Measurements from ENCODE around the gene RING1. TPM values are rescaled to one million over a fixed set of nuclear protein-coding genes. Genes with fewer than 3 reads are reported as not detected.

RING1 gene
- total RNA-seq, 1 donor from 2014 or later: 30.8 TPM

- DNase-seq (ENCODE audit: low read depth): no peak
- H3K4me3 ChIP-seq (ENCODE audit: insufficient read depth, low read depth, low read length): peak overlapping the region; percentile 98
- peaks cover 28% of the 10 kb centered on the region for H3K36me3 ChIP-seq (ENCODE audit: insufficient read depth, low read length)
- H3K4me1 Mint-ChIP-seq (ENCODE audit: low read depth, unreplicated experiment): peaks cover 56% of the 10 kb centered on the region
- peaks cover 68% of the 10 kb centered on the region for H3K79me2 ChIP-seq (ENCODE audit: insufficient read depth, low read length)
- no peak overlapping the region for H2AFZ ChIP-seq (ENCODE audit: low read depth, low read length)
- peaks cover 5% of the 10 kb centered on the region for H3K9me3 Mint-ChIP-seq (ENCODE audit: unreplicated experiment)
- no peak for FAIRE-seq
- H3K4me1 ChIP-seq (ENCODE audit: insufficient read depth, low read length): peaks cover 57% of the 10 kb centered on the region
- peak overlapping the region; percentile 100 for H3K27ac ChIP-seq (ENCODE audit: low read depth, low read length)
- peak overlapping the region; percentile 99 for H3K27ac Mint-ChIP-seq (ENCODE audit: unreplicated experiment)
- no peaks in the 10 kb centered on the region for H3K27me3 Mint-ChIP-seq (ENCODE audit: low read depth, unreplicated experiment)
- peaks cover 30% of the 10 kb centered on the region for H3K36me3 Mint-ChIP-seq (ENCODE audit: low read depth, unreplicated experiment)
- peak overlapping the region; percentile 100 for H3K9ac ChIP-seq (ENCODE audit: low read length)
- peak overlapping the region; percentile 99 for H3K4me3 Mint-ChIP-seq (ENCODE audit: unreplicated experiment)
- peak overlapping the region; percentile 96 for H3K4me2 ChIP-seq (ENCODE audit: low read length)
- no peaks in the 10 kb centered on the region for H3K27me3 ChIP-seq (ENCODE audit: insufficient read depth, low read length)
- H3K9me3 ChIP-seq (ENCODE audit: insufficient read depth, low read depth, low read length): no peaks in the 10 kb centered on the region
- peaks cover 58% of the 10 kb centered on the region for H4K20me1 ChIP-seq (ENCODE audit: insufficient read depth, low read length)
- TF ChIP-seq CTCF (IDR thresholded peaks at IDR 0.05; ENCODE audit: insufficient read depth, low read depth, low read length) (no peak), EZH2 (IDR thresholded peaks at IDR 0.05; ENCODE audit: insufficient read depth, low read length) (no peak)
Observed at GRCh38 chr6:33201935-33202334, 6.4 kb upstream of the RING1 start.

- H3K9me3 Mint-ChIP-seq (ENCODE audit: unreplicated experiment): peaks cover 5% of the 10 kb centered on the region
- peaks cover 24% of the 10 kb centered on the region for H3K36me3 Mint-ChIP-seq (ENCODE audit: low read depth, unreplicated experiment)
- DNase-seq (ENCODE audit: low read depth) (no peak), FAIRE-seq (no peak)
- H3K27ac Mint-ChIP-seq (ENCODE audit: unreplicated experiment): peak overlapping the region; percentile 22
- Histone ChIP-seq H3K36me3 (ENCODE audit: insufficient read depth, low read length) (peaks cover 25% of the 10 kb centered on the region), H2AFZ (ENCODE audit: low read depth, low read length) (no peak overlapping the region), H4K20me1 (ENCODE audit: insufficient read depth, low read length) (peaks cover 50% of the 10 kb centered on the region), H3K27me3 (ENCODE audit: insufficient read depth, low read length) (no peaks in the 10 kb centered on the region), H3K79me2 (ENCODE audit: insufficient read depth, low read length) (peaks cover 67% of the 10 kb centered on the region), H3K4me3 (ENCODE audit: insufficient read depth, low read depth, low read length) (peak overlapping the region; percentile 98), H3K9me3 (ENCODE audit: insufficient read depth, low read depth, low read length) (no peaks in the 10 kb centered on the region), H3K9ac (ENCODE audit: low read length) (peak overlapping the region; percentile 100), H3K27ac (ENCODE audit: low read depth, low read length) (no peak overlapping the region), H3K4me1 (ENCODE audit: insufficient read depth, low read length) (peaks cover 64% of the 10 kb centered on the region), H3K4me2 (ENCODE audit: low read length) (peak overlapping the region; percentile 96)
- peak overlapping the region; percentile 99 for H3K4me3 Mint-ChIP-seq (ENCODE audit: unreplicated experiment)
- peaks cover 48% of the 10 kb centered on the region for H3K4me1 Mint-ChIP-seq (ENCODE audit: low read depth, unreplicated experiment)
- no peaks in the 10 kb centered on the region for H3K27me3 Mint-ChIP-seq (ENCODE audit: low read depth, unreplicated experiment)
- TF ChIP-seq CTCF (IDR thresholded peaks at IDR 0.05; ENCODE audit: insufficient read depth, low read depth, low read length): no peak
Observed at GRCh38 chr6:33202799-33203198, 5.5 kb upstream of the RING1 start.

- H3K9ac ChIP-seq (ENCODE audit: low read length): peak overlapping the region; percentile 100
- H3K79me2 ChIP-seq (ENCODE audit: insufficient read depth, low read length): peaks cover 63% of the 10 kb centered on the region
- peak overlapping the region; percentile 96 for H3K27ac ChIP-seq (ENCODE audit: low read depth, low read length)
- H3K27me3 ChIP-seq (ENCODE audit: insufficient read depth, low read length): no peaks in the 10 kb centered on the region
- no peak for FAIRE-seq
- Mint-ChIP-seq H3K27me3 (ENCODE audit: low read depth, unreplicated experiment) (no peaks in the 10 kb centered on the region), H3K36me3 (ENCODE audit: low read depth, unreplicated experiment) (peaks cover 24% of the 10 kb centered on the region), H3K4me3 (ENCODE audit: unreplicated experiment) (peak overlapping the region; percentile 99), H3K9me3 (ENCODE audit: unreplicated experiment) (peaks cover 5% of the 10 kb centered on the region), H3K27ac (ENCODE audit: unreplicated experiment) (peak overlapping the region; percentile 80), H3K4me1 (ENCODE audit: low read depth, unreplicated experiment) (peaks cover 48% of the 10 kb centered on the region)
- peaks cover 42% of the 10 kb centered on the region for H4K20me1 ChIP-seq (ENCODE audit: insufficient read depth, low read length)
- no peak for DNase-seq (ENCODE audit: low read depth)
- TF ChIP-seq EZH2 (IDR thresholded peaks at IDR 0.05; ENCODE audit: insufficient read depth, low read length) (no peak), CTCF (IDR thresholded peaks at IDR 0.05; ENCODE audit: insufficient read depth, low read depth, low read length) (no peak)
- H3K4me3 ChIP-seq (ENCODE audit: insufficient read depth, low read depth, low read length): no peak overlapping the region
- H3K4me2 ChIP-seq (ENCODE audit: low read length): peak overlapping the region; percentile 96
- peaks cover 64% of the 10 kb centered on the region for H3K4me1 ChIP-seq (ENCODE audit: insufficient read depth, low read length)
- no peak overlapping the region for H2AFZ ChIP-seq (ENCODE audit: low read depth, low read length)
- H3K36me3 ChIP-seq (ENCODE audit: insufficient read depth, low read length): peaks cover 25% of the 10 kb centered on the region
- H3K9me3 ChIP-seq (ENCODE audit: insufficient read depth, low read depth, low read length): no peaks in the 10 kb centered on the region
Observed at GRCh38 chr6:33203443-33204164, 4.7 kb upstream of the RING1 start.

Data from astrocyte (in vitro differentiated cells and primary cell).